Measurements from ENCODE around the gene RPTN. TPM values are rescaled to one million over a fixed set of nuclear protein-coding genes. Genes with fewer than 3 reads are reported as not detected.

The RPTN gene
- total RNA-seq, 1 donor from 2014 or later = 0.09 TPM

DNA sequence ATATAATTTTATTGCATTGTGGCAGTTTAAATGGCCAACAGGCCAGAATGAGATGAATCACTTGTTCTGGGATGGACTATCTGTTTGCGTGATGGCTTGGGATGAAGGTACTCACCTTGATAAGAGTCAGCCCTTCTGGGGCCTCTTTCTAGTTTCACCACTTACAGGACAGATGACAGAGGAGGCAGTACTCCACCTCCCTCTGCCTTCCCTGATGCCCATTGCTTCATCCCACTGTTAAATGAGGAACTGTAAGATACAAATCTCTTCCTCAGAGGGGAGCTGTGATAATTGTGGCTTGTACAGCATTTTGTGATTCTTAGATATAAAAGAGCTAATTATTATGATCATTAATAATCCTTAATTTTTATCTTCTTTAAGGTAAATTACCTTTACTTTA lies 40.1 kb downstream of the RPTN start:
- FAIRE-seq = no peak
- no peak overlapping the region for H3K27ac ChIP-seq (ENCODE audit: low read depth, low read length)
- H3K9me3 Mint-ChIP-seq (ENCODE audit: unreplicated experiment) = no peaks in the 10 kb centered on the region

DNA sequence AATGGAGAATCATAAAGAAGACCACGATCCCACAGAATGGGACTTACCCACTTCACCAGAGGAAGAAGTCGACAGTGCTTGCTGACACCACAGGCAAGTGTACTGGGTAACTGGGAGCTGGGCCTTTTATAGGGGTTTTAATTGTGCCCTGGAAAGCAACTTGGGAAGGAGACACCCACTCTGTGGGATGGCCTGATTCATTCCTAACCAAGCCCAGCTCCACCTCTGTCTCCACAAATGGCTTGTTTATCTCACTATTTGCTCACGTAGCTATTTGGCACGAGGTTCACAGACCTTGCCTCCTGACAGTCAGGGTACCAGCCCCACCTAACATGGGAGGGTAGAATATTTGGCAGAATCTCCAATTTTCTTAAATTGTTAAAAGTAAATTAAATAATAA lies 43.7 kb downstream of the RPTN start, which contains the start of gene TCHH:
Gene TCHH (minus strand): TSS at position 101 of the 400 bp plus-strand sequence. CDS start 1,364 bp downstream, outside the sequence.
- Histone ChIP-seq H3K4me2 (ENCODE audit: low read length) (no peak within 1 kb of the TSS), H4K20me1 (ENCODE audit: insufficient read depth, low read length) (no peaks in the 10 kb centered on the region), H3K4me3 (ENCODE audit: insufficient read depth, low read depth, low read length) (no peak within 1 kb of the TSS), H2AFZ (ENCODE audit: low read depth, low read length) (no peak within 1 kb of the TSS), H3K27me3 (ENCODE audit: insufficient read depth, low read length) (peaks cover 56% of the 10 kb centered on the region), H3K4me1 (ENCODE audit: insufficient read depth, low read length) (peaks cover 16% of the 10 kb centered on the region), H3K9me3 (ENCODE audit: insufficient read depth, low read depth, low read length) (peaks cover 2% of the 10 kb centered on the region), H3K27ac (ENCODE audit: low read depth, low read length) (no peak within 1 kb of the TSS), H3K79me2 (ENCODE audit: insufficient read depth, low read length) (no peaks in the 10 kb centered on the region), H3K36me3 (ENCODE audit: insufficient read depth, low read length) (no peaks in the 10 kb centered on the region), H3K9ac (ENCODE audit: low read length) (no peak within 1 kb of the TSS)
- Mint-ChIP-seq H3K27ac (ENCODE audit: unreplicated experiment) (no peak within 1 kb of the TSS), H3K4me3 (ENCODE audit: unreplicated experiment) (no peak within 1 kb of the TSS), H3K4me1 (ENCODE audit: low read depth, unreplicated experiment) (no peaks in the 10 kb centered on the region), H3K36me3 (ENCODE audit: low read depth, unreplicated experiment) (no peaks in the 10 kb centered on the region), H3K9me3 (ENCODE audit: unreplicated experiment) (no peaks in the 10 kb centered on the region), H3K27me3 (ENCODE audit: low read depth, unreplicated experiment) (peaks cover 44% of the 10 kb centered on the region)
- FAIRE-seq (no peak), DNase-seq (ENCODE audit: low read depth) (no peak)
- TF ChIP-seq CTCF (IDR thresholded peaks at IDR 0.05; ENCODE audit: insufficient read depth, low read depth, low read length) (no peak), EZH2 (IDR thresholded peaks at IDR 0.05; ENCODE audit: insufficient read depth, low read length) (no peak)

More for the DNA sequence above, 40.1 kb downstream of the RPTN start:
- H3K4me1 ChIP-seq (ENCODE audit: insufficient read depth, low read length) = no peaks in the 10 kb centered on the region
- peaks cover 30% of the 10 kb centered on the region for H3K27me3 ChIP-seq (ENCODE audit: insufficient read depth, low read length)
- no peaks in the 10 kb centered on the region for H3K79me2 ChIP-seq (ENCODE audit: insufficient read depth, low read length)
- Mint-ChIP-seq H3K4me3 (ENCODE audit: unreplicated experiment) (no peak overlapping the region), H3K27me3 (ENCODE audit: low read depth, unreplicated experiment) (peaks cover 72% of the 10 kb centered on the region), H3K27ac (ENCODE audit: unreplicated experiment) (no peak overlapping the region), H3K4me1 (ENCODE audit: low read depth, unreplicated experiment) (no peaks in the 10 kb centered on the region), H3K36me3 (ENCODE audit: low read depth, unreplicated experiment) (no peaks in the 10 kb centered on the region)
- no peak overlapping the region for H3K9ac ChIP-seq (ENCODE audit: low read length)
- H3K4me2 ChIP-seq (ENCODE audit: low read length) = no peak overlapping the region
- H2AFZ ChIP-seq (ENCODE audit: low read depth, low read length) = no peak overlapping the region
- TF ChIP-seq CTCF (IDR thresholded peaks at IDR 0.05; ENCODE audit: insufficient read depth, low read depth, low read length) = no peak
- no peak for TF ChIP-seq EZH2 (IDR thresholded peaks at IDR 0.05; ENCODE audit: insufficient read depth, low read length)
- no peaks in the 10 kb centered on the region for H3K9me3 ChIP-seq (ENCODE audit: insufficient read depth, low read depth, low read length)
- DNase-seq (ENCODE audit: low read depth) = no peak
- H3K4me3 ChIP-seq (ENCODE audit: insufficient read depth, low read depth, low read length) = no peak overlapping the region
- H4K20me1 ChIP-seq (ENCODE audit: insufficient read depth, low read length) = no peaks in the 10 kb centered on the region
- no peaks in the 10 kb centered on the region for H3K36me3 ChIP-seq (ENCODE audit: insufficient read depth, low read length)

- H3K27me3 ChIP-seq (ENCODE audit: insufficient read depth, low read length) = peaks cover 78% of the 10 kb centered on the region
Measured at GRCh38 chr1:152112885-152113432, 46.1 kb downstream of the RPTN start.

More at GRCh38 chr1:152112885-152113432, 46.1 kb downstream of the RPTN start:
- H3K4me3 ChIP-seq (ENCODE audit: insufficient read depth, low read depth, low read length) = peak overlapping the region; percentile 38
- H3K9ac ChIP-seq (ENCODE audit: low read length) = no peak overlapping the region
- DNase-seq (ENCODE audit: low read depth) (no peak), FAIRE-seq (no peak)
- no peak overlapping the region for H2AFZ ChIP-seq (ENCODE audit: low read depth, low read length)
- H4K20me1 ChIP-seq (ENCODE audit: insufficient read depth, low read length) = no peaks in the 10 kb centered on the region
- no peak overlapping the region for H3K27ac ChIP-seq (ENCODE audit: low read depth, low read length)
- H3K4me2 ChIP-seq (ENCODE audit: low read length) = peak overlapping the region; percentile 88
- H3K36me3 ChIP-seq (ENCODE audit: insufficient read depth, low read length) = no peaks in the 10 kb centered on the region
- Mint-ChIP-seq H3K36me3 (ENCODE audit: low read depth, unreplicated experiment) (no peaks in the 10 kb centered on the region), H3K27me3 (ENCODE audit: low read depth, unreplicated experiment) (peaks cover 20% of the 10 kb centered on the region), H3K4me1 (ENCODE audit: low read depth, unreplicated experiment) (no peaks in the 10 kb centered on the region), H3K4me3 (ENCODE audit: unreplicated experiment) (no peak overlapping the region), H3K9me3 (ENCODE audit: unreplicated experiment) (peaks cover 3% of the 10 kb centered on the region), H3K27ac (ENCODE audit: unreplicated experiment) (no peak overlapping the region)
- peaks cover 22% of the 10 kb centered on the region for H3K4me1 ChIP-seq (ENCODE audit: insufficient read depth, low read length)
- H3K9me3 ChIP-seq (ENCODE audit: insufficient read depth, low read depth, low read length) = peaks cover 10% of the 10 kb centered on the region
- H3K79me2 ChIP-seq (ENCODE audit: insufficient read depth, low read length) = no peaks in the 10 kb centered on the region
- TF ChIP-seq EZH2 (IDR thresholded peaks at IDR 0.05; ENCODE audit: insufficient read depth, low read length) (no peak), CTCF (IDR thresholded peaks at IDR 0.05; ENCODE audit: insufficient read depth, low read depth, low read length) (no peak)
